ENCODE data around the gene HDAC11. TPM values are rescaled to one million over a fixed set of nuclear protein-coding genes. Genes with fewer than 3 reads are reported as not detected.

Gene HDAC11
- total and polyA plus RNA-seq, 2 of the 13 experiments (the other 11 are each of a cell fraction or from before 2014, with no cell fraction given), result 13.7 to 33.1 TPM

- 50% methylated on average over 5 of the region's 8 CpGs for WGBS (ENCODE audit: low lambda C conversion rate)
- in situ Hi-C loops (cut with HindIII; ENCODE audit: extremely low pct_ligation_motif_present, low pct_unique_long_range_greater_than_20kb), result no loop called here
- no peak overlapping the region for H3K27ac ChIP-seq (ENCODE audit: extremely low read length, insufficient read depth, low read length)
These were observed 28.4 kb downstream of the HDAC11 start for GRCh38 chr3:13508496-13508895.

More at GRCh38 chr3:13508496-13508895, 28.4 kb downstream of the HDAC11 start:
- H3K4me1 ChIP-seq (ENCODE audit: insufficient read depth, low read length), result peaks cover 17% of the 10 kb centered on the region
- no TSS peak for BruUV-seq (replicated peaks)
- DNase-seq (ENCODE audit: low spot score), result no peak
- no peak overlapping the region for H3K4me2 ChIP-seq (ENCODE audit: low read depth, low read length)
- intact Hi-C loops (cut with micrococcal nuclease; ENCODE audit: unreplicated experiment), result no loop called here
- CTCF ChIA-PET (ENCODE audit: low intra/inter-chr PET ratio, low total read pairs), result no interaction called here
- H3K79me2 ChIP-seq (ENCODE audit: insufficient read depth, low read length), result no peaks in the 10 kb centered on the region
- FAIRE-seq, result no peak
- TF ChIP-seq ZNF709 (CRISPR knock-in tag; IDR thresholded peaks at IDR 0.05), result no peak
- no peak for TF ChIP-seq ZNF407 (CRISPR knock-in tag; IDR thresholded peaks at IDR 0.05; ENCODE audit: not compliant biosample characterization)
- no peak for TF ChIP-seq SKI (IDR thresholded peaks at IDR 0.05; ENCODE audit: partially characterized antibody)
- TF ChIP-seq ZNF383 (CRISPR knock-in tag; IDR thresholded peaks at IDR 0.05; ENCODE audit: borderline replicate concordance), result no peak
- TF ChIP-seq ATF1 (CRISPR knock-in tag; IDR thresholded peaks at IDR 0.05), result no peak
- TF ChIP-seq ZNF333 (CRISPR knock-in tag; IDR thresholded peaks at IDR 0.05; ENCODE audit: borderline replicate concordance), result no peak
- no peak for TF ChIP-seq ZZZ3 (CRISPR knock-in tag; IDR thresholded peaks at IDR 0.05; ENCODE audit: borderline replicate concordance)
- TF ChIP-seq ZNF260 (CRISPR knock-in tag; IDR thresholded peaks at IDR 0.05; ENCODE audit: borderline replicate concordance, low read depth), result no peak
- TF ChIP-seq ZC3H13 (CRISPR knock-in tag; IDR thresholded peaks at IDR 0.05), result no peak
- TF ChIP-seq ZFAT (CRISPR knock-in tag; conservative IDR thresholded peaks at IDR 0.05), result no peak
- no peak for TF ChIP-seq TP53 (CRISPR knock-in tag; conservative IDR thresholded peaks at IDR 0.05)
- no peak for TF ChIP-seq NR2C2 (CRISPR knock-in tag; IDR thresholded peaks at IDR 0.05; ENCODE audit: borderline replicate concordance)
- TF ChIP-seq IKZF4 (CRISPR knock-in tag; IDR thresholded peaks at IDR 0.05; ENCODE audit: borderline replicate concordance, low read depth, not compliant biosample characterization), result no peak
- TF ChIP-seq FOSL1 (CRISPR knock-in tag; IDR thresholded peaks at IDR 0.05; ENCODE audit: borderline replicate concordance), result no peak
- no peak for TF ChIP-seq ZNF597 (CRISPR knock-in tag; IDR thresholded peaks at IDR 0.05)
- ATAC-seq, result peak; percentile 2; the same call in 1 of the 3 replicates
- POLR2A ChIA-PET, result no interaction called here
- H3K9ac ChIP-seq (ENCODE audit: insufficient read depth, low read depth, low read length), result no peak overlapping the region
- peaks cover 3% of the 10 kb centered on the region; the same call in 1 of the 2 replicates for H4K20me1 ChIP-seq (ENCODE audit: insufficient read depth, low read length)
- H3K27me3 ChIP-seq (ENCODE audit: control insufficient read depth in 1 of 2, insufficient read depth in 2 of 2, low read length in 2 of 2), result peaks cover 3 to 28% of the 10 kb centered on the region in 2 experiments; a peak in 4 of 5 replicates
- H3K36me3 ChIP-seq (replicated peaks in 1 of 2; ENCODE audit: control insufficient read depth in 1 of 2, insufficient read depth in 2 of 2, low read length in 2 of 2), result peaks cover 0 to 2% of the 10 kb centered on the region in 2 experiments; a peak in 1 of 5 replicates
- H2AFZ ChIP-seq (ENCODE audit: low read length), result no peak overlapping the region
- no peak overlapping the region for H3K4me3 ChIP-seq (replicated peaks in 1 of 3; ENCODE audit: insufficient read depth in 1 of 3, low read depth in 2 of 3, low read length in 3 of 3)
- no peaks in the 10 kb centered on the region for H3K9me3 ChIP-seq (ENCODE audit: low read length)

All from HepG2 (cell line).